Fibroblast of pulmonary artery (primary cell): ENCODE measurements around the gene CCDC184.

Experiments used
- DNase-seq: peaks from one replicate; pipeline ENCODE4 v3.0.0-alpha.2; 2010; ENCODE audit warnings: low read depth
- H3K4me3 ChIP-seq: replicated peaks from 2 replicates; pipeline ENCODE4 v1.5.1; 2011; ENCODE audit warnings: low read depth, mild to moderate bottlenecking, control low read depth, low read length, moderate library complexity
- CTCF ChIP-seq: IDR thresholded peaks from 2 replicates; pipeline ENCODE4 v1.5.1; 2011; ENCODE audit warnings: mild to moderate bottlenecking, control low read depth, low read length, inconsistent platforms; ENCODE audit errors: missing control alignments

The CCDC184 gene

GRCh38 chr12:48187916-48188695 is 4.7 kb downstream of the CCDC184 start:
- no peak for TF ChIP-seq CTCF
- DNase-seq = no peak
- H3K4me3 ChIP-seq = no peak overlapping the region

GRCh38 chr12:48189331-48190125 is 6.1 kb downstream of the CCDC184 start:
- H3K4me3 ChIP-seq = no peak overlapping the region
- peak; percentile 94 for TF ChIP-seq CTCF
- peak; percentile 82 for DNase-seq

GRCh38 chr12:48191096-48191495 is 7.7 kb downstream of the CCDC184 start:
- no peak overlapping the region for H3K4me3 ChIP-seq
- DNase-seq = no peak
- TF ChIP-seq CTCF = no peak

- H3K4me3 ChIP-seq = no peak overlapping the region
- TF ChIP-seq CTCF = no peak
- DNase-seq = no peak
These were observed 9.4 kb downstream of the CCDC184 start for GRCh38 chr12:48192861-48193260.

GRCh38 chr12:48193623-48194022 is 10.2 kb downstream of the CCDC184 start:
- TF ChIP-seq CTCF = no peak
- no peak for DNase-seq
- no peak overlapping the region for H3K4me3 ChIP-seq

GRCh38 chr12:48194799-48195201 is 11.4 kb downstream of the CCDC184 start:
- H3K4me3 ChIP-seq = no peak overlapping the region
- TF ChIP-seq CTCF = no peak
- peak; percentile 21 for DNase-seq
